IPS-15b (cell line): Measurements from ENCODE around the gene BOK.

Experiments used
- H3K27me3 ChIP-seq: one replicate; pipeline ENCODE4 v1.6.1; 2013; ENCODE audit warnings: low read length; ENCODE audit not compliant: control insufficient read depth, insufficient read depth
- H3K36me3 ChIP-seq: one replicate; pipeline ENCODE4 v1.6.1; 2013; ENCODE audit warnings: low read length; ENCODE audit not compliant: control insufficient read depth, insufficient read depth
- H3K4me1 ChIP-seq: one replicate; pipeline ENCODE4 v1.6.1; 2013; ENCODE audit warnings: mild to moderate bottlenecking, low read length; ENCODE audit not compliant: control insufficient read depth, insufficient read depth
- H3K4me3 ChIP-seq: one replicate; pipeline ENCODE4 v1.5.1; 2013; ENCODE audit warnings: low read depth, low read length
- H3K9ac ChIP-seq: one replicate; pipeline ENCODE4 v1.6.1; 2013; ENCODE audit warnings: low read depth, mild to moderate bottlenecking, low read length
- H3K9me3 ChIP-seq: one replicate; pipeline ENCODE4 v1.6.1; 2013; ENCODE audit warnings: mild to moderate bottlenecking, low read length; ENCODE audit not compliant: control insufficient read depth, insufficient read depth

Gene BOK

DNA sequence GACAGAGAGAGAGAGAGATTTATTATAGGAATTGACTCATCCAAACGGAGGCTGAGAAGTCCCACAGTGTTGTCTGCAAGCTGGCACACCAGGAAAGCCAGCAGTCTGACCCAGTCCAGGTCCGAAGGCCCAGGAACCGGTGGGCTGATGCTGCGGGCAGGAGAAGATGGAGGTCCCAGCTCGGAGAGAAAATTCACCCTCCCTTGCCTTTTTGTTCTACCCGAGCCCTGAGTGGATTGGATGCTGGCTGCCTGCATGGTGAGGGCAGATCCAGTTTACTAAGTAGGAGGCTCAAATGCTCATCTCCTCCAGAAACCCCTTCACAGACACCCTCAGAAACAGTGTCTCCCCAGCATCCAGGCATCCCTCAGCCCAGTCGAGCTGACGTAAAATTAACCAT is 28.0 kb upstream of the BOK start:
- no peak overlapping the region for H3K4me3 ChIP-seq
- H3K9ac ChIP-seq, result no peak overlapping the region
- H3K4me1 ChIP-seq, result no peaks in the 10 kb centered on the region
- H3K9me3 ChIP-seq, result no peaks in the 10 kb centered on the region
- no peaks in the 10 kb centered on the region for H3K27me3 ChIP-seq
- H3K36me3 ChIP-seq, result no peaks in the 10 kb centered on the region

DNA sequence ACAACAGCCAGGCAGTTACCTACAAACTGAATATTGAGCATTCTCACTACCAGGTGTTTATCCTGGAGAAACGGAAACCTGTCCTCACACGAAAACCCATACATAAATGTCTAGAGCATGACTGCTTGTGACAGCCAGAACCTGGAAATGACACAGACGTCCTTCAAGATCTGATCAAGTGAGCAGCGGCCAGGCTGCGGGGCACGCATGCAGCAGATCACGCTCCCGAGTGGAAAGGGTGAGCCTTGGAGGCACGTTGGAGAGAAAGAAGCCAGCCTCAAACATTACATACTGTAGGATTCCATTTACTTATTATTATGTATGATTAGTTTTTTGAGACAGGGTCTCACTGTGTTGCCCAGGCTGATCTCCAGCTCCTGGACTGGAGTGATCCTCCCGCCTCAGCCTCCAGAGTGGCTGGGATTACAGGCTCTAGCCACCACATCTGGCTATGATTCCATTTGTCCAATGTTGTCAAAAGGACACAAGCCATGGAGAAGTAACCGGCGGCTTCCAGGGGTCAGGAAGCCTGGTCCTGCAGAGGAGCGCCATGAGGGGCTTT is 27.3 kb upstream of the BOK start:
- Histone ChIP-seq H3K27me3 (no peaks in the 10 kb centered on the region), H3K9me3 (no peaks in the 10 kb centered on the region), H3K36me3 (no peaks in the 10 kb centered on the region), H3K4me1 (no peaks in the 10 kb centered on the region), H3K9ac (no peak overlapping the region), H3K4me3 (no peak overlapping the region)

DNA sequence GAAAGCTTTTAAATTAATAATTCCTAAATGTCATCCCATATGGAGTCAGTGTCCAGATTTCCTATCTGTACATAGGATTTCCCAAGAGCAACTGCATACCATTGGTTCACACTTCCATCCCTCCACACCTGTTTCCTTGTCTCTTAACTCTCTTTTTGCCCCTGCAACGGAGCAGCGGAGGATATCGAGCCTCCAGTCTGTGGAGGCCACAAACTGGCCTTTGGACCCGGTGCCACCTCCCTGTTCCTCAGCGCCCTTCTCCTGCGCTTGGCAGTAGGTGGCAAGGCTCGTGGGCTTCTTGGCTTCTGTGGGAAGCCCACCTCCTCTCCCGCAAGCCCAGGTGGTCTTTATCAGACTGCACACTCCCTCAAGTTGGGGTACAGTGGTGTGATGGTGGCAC is 26.4 kb upstream of the BOK start:
- H3K4me1 ChIP-seq, result no peaks in the 10 kb centered on the region
- no peaks in the 10 kb centered on the region for H3K36me3 ChIP-seq
- H3K27me3 ChIP-seq, result no peaks in the 10 kb centered on the region
- H3K9ac ChIP-seq, result no peak overlapping the region
- H3K9me3 ChIP-seq, result no peaks in the 10 kb centered on the region
- no peak overlapping the region for H3K4me3 ChIP-seq

DNA sequence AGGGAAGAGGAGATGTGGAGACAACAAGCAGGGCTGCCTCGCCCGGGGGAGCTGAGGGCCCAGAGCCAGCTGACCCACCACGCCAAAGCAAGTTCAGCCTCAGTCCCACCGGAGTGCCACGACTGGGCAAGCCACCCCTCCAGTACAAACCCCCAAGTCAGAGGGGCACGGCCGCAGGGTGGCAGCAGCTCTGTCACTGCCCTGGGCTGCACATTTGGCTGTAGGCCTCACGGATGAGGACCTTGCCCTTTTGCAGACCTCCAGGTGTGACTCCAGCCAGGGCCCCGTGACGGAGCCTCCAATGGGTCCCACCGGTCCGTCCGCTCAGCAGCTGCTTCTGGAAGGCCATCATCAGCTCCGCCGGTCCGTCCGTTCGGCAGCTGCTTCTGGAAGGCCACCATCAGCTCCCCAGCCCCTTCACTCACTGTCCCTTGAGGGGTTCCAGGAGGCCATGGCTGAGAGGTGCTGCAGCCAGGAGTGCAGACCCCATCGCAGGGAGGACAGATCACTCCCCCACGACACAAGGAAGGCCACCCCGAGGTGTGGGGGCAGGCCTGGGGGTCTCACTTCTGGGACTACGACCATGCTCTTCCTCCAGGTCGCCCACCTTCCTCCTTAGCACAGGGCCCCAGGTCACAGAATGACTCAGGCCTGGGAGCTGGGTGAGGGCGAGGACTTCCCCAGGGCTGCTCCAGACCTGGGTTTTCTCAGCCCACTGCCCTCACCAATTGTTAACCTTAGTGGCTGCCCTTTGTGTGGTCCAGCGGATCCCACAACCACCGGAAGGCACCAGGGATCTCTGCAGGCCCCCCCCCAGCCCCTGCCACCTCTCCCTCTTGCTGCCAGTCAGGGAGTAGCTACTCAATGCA is 25.6 kb upstream of the BOK start:
- H3K27me3 ChIP-seq, result no peaks in the 10 kb centered on the region
- no peaks in the 10 kb centered on the region for H3K9me3 ChIP-seq
- H3K4me1 ChIP-seq, result no peaks in the 10 kb centered on the region
- no peak overlapping the region for H3K4me3 ChIP-seq
- no peaks in the 10 kb centered on the region for H3K36me3 ChIP-seq
- H3K9ac ChIP-seq, result no peak overlapping the region

DNA sequence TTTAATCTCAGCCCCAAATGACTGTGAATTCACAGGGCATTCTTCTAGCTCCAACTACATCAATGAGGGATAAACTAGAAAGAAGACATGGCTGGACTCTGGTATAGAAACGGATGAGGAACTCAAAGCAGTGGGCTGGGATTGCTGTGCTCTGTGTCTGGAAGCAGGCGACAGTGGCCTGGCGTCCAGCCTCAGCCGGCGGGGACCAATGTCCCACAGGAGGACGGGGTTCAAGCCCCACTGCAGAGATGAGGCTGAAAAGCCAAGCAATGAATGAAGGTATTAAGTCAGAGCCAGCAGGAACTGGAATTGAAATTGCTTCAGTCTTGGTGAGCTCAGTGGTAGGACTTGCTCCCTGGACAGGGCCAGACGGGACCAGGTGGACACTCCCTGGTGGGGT is 24.3 kb upstream of the BOK start:
- Histone ChIP-seq H3K9me3 (no peaks in the 10 kb centered on the region), H3K4me1 (no peaks in the 10 kb centered on the region), H3K4me3 (no peak overlapping the region), H3K36me3 (no peaks in the 10 kb centered on the region), H3K27me3 (no peaks in the 10 kb centered on the region), H3K9ac (no peak overlapping the region)

DNA sequence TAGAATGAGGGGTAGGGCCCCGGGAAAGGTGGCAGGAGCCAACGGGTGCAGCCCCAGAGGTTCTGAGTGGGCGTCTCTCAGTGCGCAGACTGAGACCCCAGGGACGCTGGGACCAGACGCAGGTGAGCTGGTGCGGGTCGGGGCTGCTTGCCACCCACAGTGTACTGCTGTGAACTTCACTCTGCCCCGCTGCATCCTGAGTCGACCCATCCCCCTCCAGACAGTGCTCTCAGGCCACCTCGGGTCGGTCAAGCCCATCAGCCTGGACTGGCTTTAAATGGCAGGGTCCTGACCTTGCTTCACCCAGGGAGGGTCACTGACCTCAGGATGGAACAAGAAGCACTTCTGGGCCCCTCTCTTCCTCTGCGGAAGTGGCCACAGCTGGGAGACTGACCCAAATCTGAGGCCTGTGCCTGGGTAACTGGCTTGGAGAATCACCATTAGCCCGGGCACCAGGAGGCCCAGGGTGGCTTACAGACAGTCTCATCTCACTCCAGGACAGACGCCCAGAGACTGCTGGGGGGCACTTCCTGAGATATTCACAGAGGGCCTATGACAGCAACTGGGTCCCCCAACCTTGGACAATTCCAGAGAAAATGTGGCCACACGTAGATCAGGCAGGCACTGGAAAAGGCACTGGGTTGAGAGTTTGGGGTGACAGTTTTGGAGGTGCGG is 23.7 kb upstream of the BOK start:
- Histone ChIP-seq H3K4me3 (no peak overlapping the region), H3K9me3 (no peaks in the 10 kb centered on the region), H3K27me3 (peaks cover 1% of the 10 kb centered on the region), H3K36me3 (no peaks in the 10 kb centered on the region), H3K4me1 (no peaks in the 10 kb centered on the region), H3K9ac (no peak overlapping the region)

DNA sequence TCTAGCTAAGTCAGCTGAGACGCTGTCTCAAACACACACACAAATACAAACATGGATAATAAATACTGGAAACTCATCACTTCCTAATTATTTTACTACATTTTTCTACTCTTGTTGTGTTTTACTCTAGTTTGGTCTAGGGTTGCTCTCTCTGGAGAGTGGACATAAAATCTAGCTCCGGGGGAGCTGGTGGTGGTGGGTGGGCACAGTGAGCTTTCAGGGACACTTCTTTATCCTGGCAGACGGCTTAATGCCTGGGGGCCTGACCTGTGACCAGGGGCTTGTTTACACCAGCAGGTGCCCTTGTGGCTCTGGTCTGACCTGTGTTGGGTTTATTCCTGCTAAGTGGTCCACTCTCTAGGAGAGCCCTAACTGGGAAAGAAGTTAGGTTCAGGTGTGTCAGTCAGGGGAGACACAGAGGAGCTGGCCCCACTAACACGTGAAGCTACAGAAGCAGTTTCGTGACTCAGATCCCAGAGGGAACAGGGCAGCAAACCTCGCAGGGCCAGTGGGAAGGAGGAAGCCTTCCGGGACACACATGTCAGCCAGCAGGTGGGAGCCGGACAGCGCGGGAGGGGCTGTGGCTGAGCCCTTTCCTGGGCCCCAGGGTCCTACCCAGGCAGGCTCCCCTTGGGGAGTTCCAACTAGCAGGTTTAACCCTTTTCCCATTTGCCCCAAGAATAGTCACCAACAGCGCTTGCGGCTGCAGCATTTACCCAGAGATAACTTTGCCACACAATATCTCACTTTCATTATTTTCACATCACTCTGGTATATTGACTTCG is 22.5 kb upstream of the BOK start:
- no peak overlapping the region for H3K9ac ChIP-seq
- no peaks in the 10 kb centered on the region for H3K36me3 ChIP-seq
- no peak overlapping the region for H3K4me3 ChIP-seq
- peaks cover 4% of the 10 kb centered on the region for H3K4me1 ChIP-seq
- no peaks in the 10 kb centered on the region for H3K9me3 ChIP-seq
- peaks cover 10% of the 10 kb centered on the region for H3K27me3 ChIP-seq

DNA sequence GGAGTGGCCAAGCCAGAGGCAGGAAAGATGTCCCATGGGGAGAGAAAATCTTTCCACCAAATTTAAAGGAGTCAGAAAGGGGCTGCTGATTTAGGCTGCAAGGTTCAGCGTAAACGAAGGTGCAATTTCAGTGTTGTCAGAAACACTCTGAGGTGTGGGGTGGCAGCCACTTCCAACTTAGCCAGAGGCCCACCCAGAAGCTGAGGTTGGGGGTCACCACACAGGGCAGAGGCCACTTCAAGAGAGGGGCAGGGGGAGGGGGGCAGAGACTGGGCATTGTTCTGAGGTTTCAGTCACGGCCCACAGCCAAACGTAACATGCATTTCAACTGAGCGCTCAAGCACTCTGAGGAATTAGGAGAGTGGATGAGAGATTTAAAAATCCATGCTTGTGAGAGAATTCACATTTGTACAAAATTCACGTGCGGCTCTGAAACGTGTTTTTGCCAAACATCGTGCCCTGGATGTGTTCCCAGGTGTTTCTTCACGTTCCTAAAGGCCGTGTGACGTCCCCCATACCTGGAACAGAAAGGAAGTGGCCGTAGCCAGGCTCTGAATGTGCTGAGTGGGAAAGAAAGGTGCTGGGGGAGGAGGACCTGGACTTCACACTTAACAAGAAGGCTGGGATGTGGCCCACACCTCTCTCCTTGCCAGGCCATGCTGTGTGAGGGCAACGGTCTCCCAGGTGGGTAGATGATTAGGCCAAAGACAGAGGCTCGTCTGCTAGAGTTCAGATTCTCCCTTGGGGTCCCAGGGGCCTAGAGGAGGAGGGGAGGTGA is 19.5 kb upstream of the BOK start:
- H3K4me1 ChIP-seq, result peaks cover 4% of the 10 kb centered on the region
- H3K36me3 ChIP-seq, result no peaks in the 10 kb centered on the region
- no peak overlapping the region for H3K9ac ChIP-seq
- no peaks in the 10 kb centered on the region for H3K9me3 ChIP-seq
- no peak overlapping the region for H3K4me3 ChIP-seq
- peaks cover 33% of the 10 kb centered on the region for H3K27me3 ChIP-seq

DNA sequence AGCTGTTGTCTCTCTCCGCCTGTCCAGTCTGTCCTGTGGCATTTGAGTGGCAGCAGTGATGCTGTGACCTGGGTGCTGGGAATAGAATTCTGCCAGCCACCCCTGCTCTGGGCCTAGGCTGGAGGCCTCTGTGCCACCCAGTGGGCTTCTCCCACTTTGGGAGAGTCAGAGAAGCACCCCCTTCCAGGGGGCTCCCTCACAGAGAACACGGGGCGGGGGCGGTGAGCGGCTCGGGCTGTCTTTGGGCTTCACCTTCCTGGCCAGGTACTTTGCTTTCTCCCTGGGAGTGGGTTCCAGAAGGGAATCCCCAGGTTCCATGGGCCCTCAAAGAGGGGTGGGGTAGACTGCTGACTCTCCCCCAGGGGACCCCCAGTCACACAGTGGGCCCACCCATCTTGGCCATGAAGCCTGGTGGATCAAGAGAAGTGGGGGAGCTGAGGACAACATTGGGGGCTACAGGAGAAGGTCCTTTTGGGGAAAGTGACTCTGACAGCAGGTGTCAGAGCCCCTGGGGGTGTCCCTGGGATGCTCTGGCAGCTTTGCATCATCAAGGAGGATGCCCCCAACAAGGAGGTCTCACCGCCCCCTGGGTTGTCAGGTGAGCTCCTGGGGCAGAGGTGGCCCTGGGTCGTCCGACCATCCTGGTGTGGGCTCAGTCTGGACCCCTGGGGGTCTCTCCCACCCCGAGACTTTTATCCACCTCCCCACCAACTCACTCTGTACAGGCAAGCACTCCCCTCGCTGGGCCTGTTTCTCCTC is 18.8 kb upstream of the BOK start:
- Histone ChIP-seq H3K9me3 (no peaks in the 10 kb centered on the region), H3K27me3 (peaks cover 33% of the 10 kb centered on the region), H3K9ac (no peak overlapping the region), H3K36me3 (no peaks in the 10 kb centered on the region), H3K4me1 (peaks cover 4% of the 10 kb centered on the region), H3K4me3 (no peak overlapping the region)

DNA sequence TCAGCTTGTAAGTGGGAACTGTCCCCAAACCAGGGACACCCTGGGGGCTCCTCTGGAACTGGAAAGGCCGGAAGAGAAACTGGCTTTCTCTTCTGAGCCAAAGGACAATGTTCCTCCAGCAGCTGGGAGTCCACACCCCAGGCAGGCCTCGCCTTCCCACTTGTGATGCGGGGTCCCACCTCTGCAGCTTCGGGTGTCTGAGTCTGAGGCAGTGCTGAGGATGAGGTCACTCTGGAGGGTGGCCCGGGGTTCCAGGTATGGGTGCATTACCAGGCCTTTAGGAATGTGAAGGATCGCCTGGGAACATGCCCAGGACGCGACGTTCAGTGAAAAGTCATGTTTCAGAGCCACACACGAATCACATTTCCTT is 18.2 kb upstream of the BOK start:
- H3K36me3 ChIP-seq, result no peaks in the 10 kb centered on the region
- peaks cover 4% of the 10 kb centered on the region for H3K4me1 ChIP-seq
- H3K27me3 ChIP-seq, result peaks cover 33% of the 10 kb centered on the region
- H3K4me3 ChIP-seq, result peak overlapping the region; percentile 61
- no peak overlapping the region for H3K9ac ChIP-seq
- no peaks in the 10 kb centered on the region for H3K9me3 ChIP-seq
